RPMI8226 (cell line): Measurements from ENCODE around the gene SPATA2L.
A peak's percentile ranks its signal among the peaks of the same experiment; 100 is the strongest.

Source experiments
- DNase-seq: peaks from one replicate; pipeline ENCODE4 v3.0.0-alpha.2; 2015

The SPATA2L gene

DNA sequence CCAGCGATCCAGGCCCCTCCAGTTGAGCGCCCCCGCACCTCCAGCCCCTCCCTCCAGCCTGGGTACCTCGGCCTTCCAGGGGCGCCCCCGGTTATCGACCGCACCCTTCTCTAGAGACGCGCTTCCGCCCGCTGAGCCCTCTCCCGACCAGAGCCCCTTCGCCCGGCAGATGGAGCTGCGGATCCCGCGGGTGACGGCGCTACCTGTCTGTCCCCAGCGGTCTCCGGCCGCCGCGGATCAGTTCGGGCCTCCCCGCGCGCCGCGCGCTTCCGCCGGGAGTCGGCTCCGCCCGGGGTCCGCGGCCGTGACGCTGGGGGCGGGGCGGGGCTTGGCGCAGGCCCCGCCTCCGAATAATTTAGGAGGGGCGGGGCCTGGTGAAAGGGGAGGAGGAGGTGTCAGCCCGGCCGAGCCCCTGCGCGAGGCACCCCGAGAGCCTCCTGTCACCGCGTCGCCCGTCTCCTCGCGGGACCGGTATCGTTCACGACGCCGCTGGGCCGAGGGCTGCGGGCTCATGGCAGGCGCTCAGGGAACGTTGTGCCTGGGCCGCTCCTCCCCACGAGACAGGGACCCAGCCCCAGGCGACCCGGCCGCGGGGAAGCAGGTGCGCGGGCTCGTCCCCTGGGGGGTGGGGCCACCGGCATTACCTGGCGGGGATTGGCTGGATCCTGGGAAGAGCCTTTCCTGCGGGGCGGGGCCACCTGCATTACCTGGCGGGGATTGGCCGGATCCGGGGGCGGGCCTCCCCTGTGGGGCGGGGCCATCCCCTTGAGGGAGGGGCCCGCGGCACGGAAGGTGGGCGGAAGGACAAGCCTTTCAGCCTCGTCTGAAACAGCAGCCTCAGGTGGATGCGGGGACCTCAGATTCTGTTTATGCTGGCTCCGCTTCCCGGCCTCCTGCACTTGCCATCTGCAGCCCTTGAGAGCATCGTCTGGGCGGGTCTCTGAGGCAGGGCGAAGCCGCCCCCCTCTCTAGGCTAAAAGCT is at the start of gene SPATA2L:
Gene SPATA2L (minus strand): TSS at position 281 of the 982 bp plus-strand sequence. CDS start 473 bp downstream, outside the sequence.
- peak; percentile 95 for DNase-seq

GRCh38 chr16:89749637-89750036 is 48.1 kb upstream of the SPATA2L start:
- DNase-seq: no peak

DNA sequence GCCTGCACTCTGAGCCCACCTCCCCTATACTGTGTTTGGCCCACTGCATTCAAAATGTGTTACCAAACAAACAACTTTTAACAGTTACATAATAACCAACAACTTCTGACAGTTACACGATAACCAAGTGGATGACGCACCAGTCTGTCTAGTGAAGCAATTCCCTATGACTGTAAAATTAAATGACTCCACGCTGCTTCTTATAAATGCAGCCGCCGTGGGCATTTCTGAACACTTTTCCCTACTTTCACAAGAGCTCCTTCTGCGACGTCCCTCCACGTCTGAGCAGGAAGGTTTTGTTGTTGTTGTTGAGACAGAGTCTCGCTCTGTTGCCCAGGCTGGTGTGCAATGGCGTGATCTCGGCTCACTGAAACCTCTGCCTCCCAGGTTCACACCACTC is 47.4 kb upstream of the SPATA2L start:
- no peak for DNase-seq

GRCh38 chr16:89748076-89748475 is 46.6 kb upstream of the SPATA2L start:
- no peak for DNase-seq

DNA sequence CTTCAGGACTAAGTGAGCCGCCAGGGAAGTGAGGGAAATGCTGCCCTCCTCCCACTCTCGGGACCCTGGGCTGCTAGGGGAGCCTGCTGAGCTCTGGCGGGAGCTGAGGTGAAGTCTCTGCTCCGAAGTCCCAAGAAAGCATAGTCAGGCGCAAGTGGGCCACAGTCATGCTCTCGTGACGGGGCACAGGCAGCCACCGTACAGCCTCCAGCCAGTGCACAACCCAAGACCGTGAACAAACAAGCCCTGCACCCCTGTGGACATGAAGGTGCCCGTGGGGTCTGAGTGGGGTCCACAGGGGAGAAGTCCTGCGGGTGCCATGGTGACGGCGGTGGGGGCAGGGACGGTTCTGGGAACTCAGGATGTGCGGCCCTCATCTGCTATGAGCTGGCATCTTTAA is 44.5 kb upstream of the SPATA2L start:
- DNase-seq: no peak

DNA sequence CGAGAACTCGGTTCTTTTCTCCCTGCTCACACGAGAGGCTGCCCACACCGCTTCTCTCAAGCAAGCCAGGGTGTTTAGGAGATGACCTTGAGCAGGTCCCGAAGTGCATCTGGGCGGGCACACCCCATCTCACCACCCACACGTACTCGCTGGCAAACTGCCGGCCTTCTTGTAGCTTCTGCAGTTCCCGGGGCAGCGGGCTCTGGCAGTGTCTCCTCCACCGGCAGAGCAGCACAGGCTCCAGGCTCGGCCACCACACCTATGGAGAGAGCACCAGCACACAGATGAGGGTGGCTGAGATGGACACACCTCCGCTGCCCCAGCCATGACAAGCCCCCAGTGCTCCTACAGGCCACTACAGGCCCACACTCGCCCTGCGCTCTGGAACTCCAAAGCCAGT is 43.3 kb upstream of the SPATA2L start:
- DNase-seq: no peak

DNA sequence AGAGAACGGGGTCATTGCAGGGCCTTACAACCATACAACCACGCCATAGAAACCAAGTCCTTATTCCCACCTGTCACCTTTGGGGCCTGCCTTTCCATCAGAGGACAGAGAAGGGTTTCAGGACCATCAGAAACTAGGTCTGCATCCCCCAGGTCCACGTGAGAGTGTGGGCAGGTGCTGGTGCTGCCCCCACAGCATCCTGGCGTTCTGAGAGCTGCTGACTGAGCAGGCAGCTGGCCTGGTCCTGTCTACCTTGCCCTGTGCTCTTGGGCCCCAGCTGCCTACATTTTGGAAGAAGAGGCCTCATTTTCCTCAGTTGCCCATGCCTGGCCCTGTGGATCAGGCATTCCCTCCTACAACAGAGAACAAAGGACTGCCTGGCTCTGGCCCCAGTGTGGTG is 41.4 kb upstream of the SPATA2L start:
- no peak for DNase-seq

DNA sequence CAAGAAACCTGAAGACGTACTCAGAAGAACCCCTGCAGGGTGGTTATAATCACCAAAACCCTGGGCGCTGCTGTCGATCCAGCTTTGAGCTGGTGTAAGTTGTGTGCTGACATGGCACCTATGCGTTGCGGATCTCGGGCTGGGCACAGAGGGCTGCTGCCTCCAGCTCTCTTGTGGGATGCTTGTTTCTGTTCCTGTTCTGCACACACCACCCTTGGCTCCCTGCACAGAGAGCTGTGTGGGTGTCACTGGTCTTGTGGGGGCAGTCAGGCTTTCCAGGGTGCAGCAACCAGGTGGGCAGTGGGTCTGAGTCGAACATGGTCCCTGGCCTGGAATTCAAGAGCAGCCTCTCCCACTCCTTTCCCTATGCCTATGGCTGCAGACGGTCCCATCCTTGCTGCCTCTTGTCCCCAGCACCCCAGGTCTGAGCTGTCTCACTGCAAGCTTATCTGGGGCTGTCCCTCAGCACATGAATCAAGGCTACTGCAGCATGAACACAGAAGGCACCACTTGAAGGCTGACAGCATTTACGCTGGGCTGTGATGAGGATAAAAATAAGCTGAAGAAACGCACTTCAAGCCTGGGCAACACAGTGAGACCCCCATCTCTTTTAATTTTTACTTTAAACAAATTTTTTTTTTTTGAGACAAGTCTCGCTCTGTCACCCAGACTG is 40.0 kb upstream of the SPATA2L start:
- no peak for DNase-seq

DNA sequence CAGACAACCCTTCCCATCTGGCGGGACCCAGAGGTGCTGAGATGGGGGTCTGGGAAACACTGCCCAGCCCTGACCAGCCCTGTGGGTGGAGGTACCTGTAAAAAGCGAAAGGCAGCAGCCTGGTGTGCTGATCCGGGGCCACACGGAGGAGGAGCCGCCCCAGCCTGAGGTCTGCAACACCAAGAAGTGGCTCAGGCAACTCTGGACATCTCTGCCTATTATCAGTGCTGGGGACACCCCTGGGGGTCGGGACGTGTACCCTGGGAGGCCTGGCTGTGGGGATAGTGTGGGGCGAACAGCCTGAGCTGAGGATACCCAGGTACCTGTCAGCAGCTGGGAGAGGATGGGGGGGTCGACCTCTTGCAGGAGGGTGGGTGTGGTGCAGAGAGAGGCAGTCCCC is 37.9 kb upstream of the SPATA2L start:
- DNase-seq: no peak

DNA sequence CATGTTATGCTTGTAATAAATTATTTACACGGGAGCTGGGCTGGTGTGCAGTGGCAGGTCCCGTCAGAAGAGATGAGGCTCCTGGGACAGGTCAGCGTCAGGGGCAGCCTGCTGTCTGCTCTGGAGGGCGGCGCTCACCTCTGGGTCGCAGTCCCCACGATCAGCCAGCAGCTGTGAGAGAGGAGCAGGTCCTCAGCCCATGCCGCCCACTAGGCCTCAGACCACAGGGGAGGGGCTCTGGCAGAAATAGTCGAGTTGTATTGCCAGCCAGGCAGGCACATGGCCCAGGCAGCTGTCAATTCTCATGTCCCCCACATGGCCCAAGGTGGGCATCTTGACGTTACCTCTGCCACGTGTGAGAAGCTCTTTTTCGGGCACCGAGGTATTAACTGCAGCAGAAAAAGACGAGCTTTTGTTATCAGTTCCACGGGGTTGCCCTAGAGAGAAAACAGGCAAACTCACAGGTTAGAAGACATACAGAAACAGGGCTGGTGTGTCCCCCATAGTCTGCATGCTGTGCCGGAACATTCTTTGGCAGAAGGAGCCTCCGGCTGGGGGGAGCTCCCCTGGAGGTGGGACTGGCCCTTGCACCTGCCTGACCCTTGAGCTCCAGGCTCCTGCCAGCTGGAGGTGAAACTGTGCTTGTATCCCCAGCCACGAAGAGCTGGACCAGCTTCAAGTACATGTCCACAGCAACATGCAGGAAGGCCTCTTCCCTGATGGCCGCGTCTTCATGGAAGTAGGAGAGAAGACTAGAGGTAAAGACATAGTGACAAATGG is 37.2 kb upstream of the SPATA2L start:
- no peak for DNase-seq

GRCh38 chr16:89738072-89738377 is 36.5 kb upstream of the SPATA2L start:
- no peak for DNase-seq

GRCh38 chr16:89737341-89738071 is 36.0 kb upstream of the SPATA2L start:
- DNase-seq: no peak

DNA sequence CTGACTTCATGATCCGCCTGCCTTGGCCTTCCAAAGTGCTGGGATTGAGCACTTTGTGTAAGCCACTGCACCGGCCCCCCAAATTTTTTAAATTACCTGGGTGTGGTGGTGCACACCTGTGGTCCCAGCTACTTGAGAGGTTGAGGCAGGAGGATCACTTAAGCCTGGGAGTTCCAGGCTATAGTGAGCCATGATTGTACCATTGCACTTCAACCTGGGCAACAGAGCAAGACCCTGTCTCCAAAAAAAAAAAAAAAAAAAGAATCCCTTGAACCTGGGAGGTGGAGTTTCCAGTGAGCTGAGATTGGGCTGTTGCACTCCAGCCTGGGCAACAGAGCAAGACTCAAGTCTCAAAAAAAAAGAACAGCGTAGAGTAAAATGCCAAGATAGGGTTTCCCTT is 35.0 kb upstream of the SPATA2L start:
- no peak for DNase-seq

DNA sequence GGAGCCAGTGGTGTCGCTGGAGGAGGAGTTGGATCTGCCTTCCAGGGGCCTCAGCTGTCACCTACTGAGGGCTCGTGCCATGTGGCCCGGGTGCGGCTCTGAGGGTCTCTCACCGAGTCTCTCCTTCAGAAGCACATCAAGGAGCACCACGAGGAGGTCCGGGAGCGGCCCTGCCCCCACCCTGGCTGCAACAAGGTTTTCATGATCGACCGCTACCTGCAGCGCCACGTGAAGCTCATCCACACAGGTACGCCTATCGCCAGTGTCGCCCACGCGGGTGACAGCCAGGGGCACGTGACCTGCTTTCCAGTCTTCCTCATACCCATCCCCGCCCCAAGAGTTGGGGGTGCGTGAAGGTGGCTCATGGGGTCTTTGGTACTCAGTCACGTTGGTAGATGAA is 32.3 kb upstream of the SPATA2L start:
- no peak for DNase-seq

DNA sequence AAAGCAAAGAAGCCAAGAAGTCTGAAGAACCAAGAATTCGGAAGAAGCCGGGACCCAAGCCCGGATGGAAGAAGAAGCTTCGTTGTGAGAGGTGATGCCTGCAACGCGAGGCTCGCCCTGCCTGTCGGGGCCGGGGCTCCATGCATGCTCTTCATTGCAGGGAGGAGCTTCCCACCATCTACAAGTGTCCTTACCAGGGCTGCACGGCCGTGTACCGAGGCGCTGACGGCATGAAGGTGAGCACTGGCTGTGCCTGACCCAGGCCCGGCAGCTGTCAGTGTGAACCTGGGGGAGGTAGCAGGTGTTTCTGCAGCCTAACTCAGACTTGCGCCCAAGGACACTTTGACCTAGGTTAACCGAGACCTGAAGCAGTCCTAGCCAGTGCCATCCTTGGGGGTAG is 31.8 kb upstream of the SPATA2L start:
- no peak for DNase-seq

GRCh38 chr16:89732918-89733242 is 31.4 kb upstream of the SPATA2L start:
- DNase-seq: no peak

DNA sequence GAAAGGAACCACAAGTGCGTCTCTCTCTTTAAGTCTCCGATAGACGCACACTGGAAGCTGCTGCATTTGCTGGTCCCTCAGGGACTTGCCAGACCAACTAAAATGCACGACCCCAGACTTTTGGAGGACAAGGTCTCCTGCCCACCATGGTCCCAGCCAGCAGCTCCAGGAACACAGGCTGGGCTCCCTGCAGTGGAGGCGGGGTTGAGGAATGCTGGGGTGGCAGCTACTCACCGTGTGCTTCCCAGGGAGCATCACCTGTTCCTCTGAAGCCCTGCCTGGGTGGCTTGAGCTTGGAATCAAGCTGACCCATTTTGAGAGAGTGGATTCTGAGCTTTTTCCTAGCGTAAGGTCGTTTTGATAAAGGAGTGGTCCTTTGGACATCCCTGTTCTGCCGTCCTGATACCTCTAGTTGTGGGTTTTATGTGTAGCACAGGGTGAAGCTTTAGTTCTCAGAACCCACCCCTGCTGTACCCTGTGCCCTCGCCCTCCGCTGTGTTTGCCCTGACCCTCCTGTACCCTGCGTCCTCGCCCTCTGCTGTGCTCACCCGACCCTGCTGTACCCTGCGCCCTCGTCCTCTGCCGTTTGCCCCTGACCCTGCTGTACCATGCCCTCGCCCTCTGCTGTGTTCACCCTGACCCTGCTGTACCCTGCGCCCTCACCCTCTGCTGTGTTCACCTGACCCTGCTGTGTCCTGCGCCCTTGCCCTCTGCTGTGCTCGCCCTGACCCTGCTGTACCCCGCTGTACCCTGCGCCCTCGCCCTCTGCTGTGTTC is 30.8 kb upstream of the SPATA2L start:
- no peak for DNase-seq

DNA sequence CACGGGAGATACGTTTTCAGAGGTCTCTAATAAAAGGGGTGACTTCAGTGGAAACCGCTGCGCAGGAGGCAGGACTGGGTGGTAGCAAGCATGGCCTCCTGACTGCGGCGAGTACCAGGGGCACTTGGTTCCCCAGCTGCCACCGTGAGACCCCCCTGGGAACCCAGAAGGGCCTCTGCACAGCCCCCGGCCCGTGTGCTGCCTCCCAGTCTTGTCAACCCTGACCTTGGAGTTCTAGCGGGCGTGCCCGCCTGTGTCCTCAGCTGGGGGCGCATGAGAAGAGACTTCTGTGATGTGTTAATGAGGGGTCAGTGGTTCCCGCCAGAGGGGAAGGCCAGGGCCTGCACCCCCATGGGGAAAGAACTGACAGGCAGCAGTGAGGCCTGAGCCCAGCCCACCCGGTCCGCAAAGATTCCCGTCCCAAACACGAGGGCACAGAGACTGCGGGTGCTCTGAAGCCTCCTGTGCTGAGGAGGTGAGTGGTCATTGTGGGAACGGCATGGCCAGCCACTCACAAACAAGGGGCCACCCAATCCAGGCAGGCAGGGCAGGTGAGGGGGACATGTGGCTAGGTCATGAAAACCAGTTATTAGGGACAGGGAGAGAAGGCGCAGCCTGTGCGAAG is 29.2 kb upstream of the SPATA2L start:
- no peak for DNase-seq

DNA sequence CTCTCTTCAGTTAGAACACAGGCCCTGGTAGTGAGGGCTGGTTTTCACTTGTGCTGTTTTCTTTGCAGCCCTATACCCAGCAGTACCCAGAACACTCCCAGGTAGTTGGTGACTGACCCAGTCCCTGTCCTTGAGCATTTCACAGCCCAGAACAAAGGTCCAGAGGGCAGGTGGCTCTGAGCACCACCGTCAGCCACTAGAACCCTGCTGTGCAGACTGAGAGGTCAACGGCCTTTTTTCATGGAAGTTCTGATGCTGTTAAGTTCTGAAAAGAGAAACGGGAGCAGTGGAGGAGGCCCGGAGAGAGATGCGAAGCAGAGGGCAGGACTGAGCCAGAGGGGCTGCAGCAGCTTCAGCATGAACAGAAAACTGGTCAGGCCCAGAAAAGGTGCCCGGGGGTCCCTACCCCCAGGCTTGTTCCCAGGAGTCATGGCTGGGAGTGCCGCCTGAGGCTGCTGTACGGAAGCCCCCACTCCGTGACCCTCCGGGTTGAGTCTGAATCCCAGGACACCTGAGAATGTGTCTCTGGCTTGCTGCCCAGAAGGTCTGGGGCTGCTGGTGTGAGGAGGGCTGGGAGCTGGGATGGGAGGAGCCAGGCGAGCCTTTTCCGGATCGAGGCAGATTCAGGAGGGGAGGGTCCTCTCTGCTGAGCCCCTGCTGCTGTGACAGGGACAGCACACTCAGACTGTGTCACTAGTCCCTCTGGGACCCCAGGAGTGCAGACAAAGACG is 28.5 kb upstream of the SPATA2L start:
- DNase-seq: no peak

DNA sequence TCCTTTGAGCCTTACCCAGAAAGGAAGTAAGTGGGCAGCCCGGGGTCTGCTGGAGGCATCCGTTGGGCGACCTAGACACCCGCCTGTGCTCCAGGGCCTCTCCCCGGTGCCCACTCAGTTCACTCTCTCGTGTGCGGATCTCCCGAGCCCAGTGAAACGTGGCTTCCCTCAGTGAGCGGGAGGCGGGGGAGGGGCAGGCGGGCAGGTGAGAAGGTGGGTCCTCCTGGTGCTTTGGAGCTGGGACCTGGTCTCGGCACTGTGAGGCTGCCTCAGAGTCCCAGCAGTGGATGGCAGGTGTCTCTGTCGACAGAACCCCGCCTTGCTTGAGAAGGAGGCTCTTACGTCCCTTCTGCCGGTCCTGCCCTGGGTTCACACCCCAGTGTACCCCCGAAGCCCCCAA is 27.8 kb upstream of the SPATA2L start:
- DNase-seq: no peak
